Amniotic stem cell (primary cell): Measurements from ENCODE around the gene SUCLG2.

Experiments
- DNase-seq: peaks from one replicate; lab custom pipeline; 2025; lab: John Stamatoyannopoulos, UW

The SUCLG2 gene

GRCh38 chr3:67509471-67510075 is 144.8 kb downstream of the SUCLG2 start:
- no peak for DNase-seq

GRCh38 chr3:67507584-67507983 is 146.8 kb downstream of the SUCLG2 start:
- no peak for DNase-seq

- DNase-seq: no peak
These were observed 153.7 kb downstream of the SUCLG2 start for GRCh38 chr3:67500709-67501108.

- DNase-seq: no peak
These were observed 156.7 kb downstream of the SUCLG2 start for GRCh38 chr3:67497746-67498145.

GRCh38 chr3:67495751-67496150 is 158.7 kb downstream of the SUCLG2 start:
- DNase-seq: no peak

GRCh38 chr3:67493808-67494207 is 160.6 kb downstream of the SUCLG2 start:
- no peak for DNase-seq

- DNase-seq: no peak
These were observed 163.8 kb downstream of the SUCLG2 start for GRCh38 chr3:67490658-67491057.

- DNase-seq: peak; percentile 10
These were observed 164.6 kb downstream of the SUCLG2 start for GRCh38 chr3:67489816-67490215.

- no peak for DNase-seq
These were observed 166.8 kb downstream of the SUCLG2 start for GRCh38 chr3:67487564-67488114.

GRCh38 chr3:67486883-67487282 is 167.5 kb downstream of the SUCLG2 start:
- no peak for DNase-seq

- no peak for DNase-seq
These were observed 170.3 kb downstream of the SUCLG2 start for GRCh38 chr3:67484085-67484484.

- DNase-seq: no peak
These were observed 173.3 kb downstream of the SUCLG2 start for GRCh38 chr3:67481126-67481525.

- no peak for DNase-seq
These were observed 176.0 kb downstream of the SUCLG2 start for GRCh38 chr3:67478423-67478822.

- DNase-seq: no peak
These were observed 180.1 kb downstream of the SUCLG2 start for GRCh38 chr3:67474311-67474710.

GRCh38 chr3:67472674-67473201 is 181.7 kb downstream of the SUCLG2 start:
- no peak for DNase-seq

GRCh38 chr3:67470207-67470606 is 184.2 kb downstream of the SUCLG2 start:
- no peak for DNase-seq

GRCh38 chr3:67468511-67468910 is 185.9 kb downstream of the SUCLG2 start:
- no peak for DNase-seq

- DNase-seq: no peak
These were observed 190.8 kb downstream of the SUCLG2 start for GRCh38 chr3:67463656-67464055.

- no peak for DNase-seq
These were observed 192.2 kb downstream of the SUCLG2 start for GRCh38 chr3:67462187-67462586.

GRCh38 chr3:67461667-67462142 is 192.7 kb downstream of the SUCLG2 start:
- no peak for DNase-seq

- no peak for DNase-seq
These were observed 193.4 kb downstream of the SUCLG2 start for GRCh38 chr3:67460841-67461510.

- no peak for DNase-seq
These were observed 194.6 kb downstream of the SUCLG2 start for GRCh38 chr3:67459796-67460195.

GRCh38 chr3:67458896-67459530 is 195.4 kb downstream of the SUCLG2 start:
- DNase-seq: no peak
